ENCODE measurements around the gene STK32B.
"Not testable (repeated sequence)": the region's sequence is repeated elsewhere in the genome, so short reads cannot be mapped to it uniquely, and the experiment has no call there.

DNA sequence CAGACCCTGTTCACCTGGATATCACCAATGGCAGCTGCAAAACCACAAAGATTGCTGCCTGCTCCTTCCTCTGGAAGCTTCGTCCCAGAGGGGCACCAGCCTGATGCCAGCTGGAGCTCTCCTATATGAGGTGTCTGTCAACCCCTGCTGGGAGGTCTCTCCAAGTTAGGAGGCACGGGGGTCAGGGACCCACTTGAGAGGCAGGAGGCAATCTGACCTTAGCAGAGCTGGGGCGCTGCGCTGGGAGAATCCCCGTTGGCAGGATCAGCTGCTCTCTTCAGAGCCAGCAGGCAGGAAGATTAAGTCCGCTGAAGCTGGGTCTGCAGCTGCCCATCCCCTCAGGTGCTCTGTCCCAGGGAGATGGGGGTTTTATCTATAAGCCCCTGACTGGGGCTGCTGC is 49.6 kb upstream of the STK32B start:
- TF ChIP-seq, protein P1, sequence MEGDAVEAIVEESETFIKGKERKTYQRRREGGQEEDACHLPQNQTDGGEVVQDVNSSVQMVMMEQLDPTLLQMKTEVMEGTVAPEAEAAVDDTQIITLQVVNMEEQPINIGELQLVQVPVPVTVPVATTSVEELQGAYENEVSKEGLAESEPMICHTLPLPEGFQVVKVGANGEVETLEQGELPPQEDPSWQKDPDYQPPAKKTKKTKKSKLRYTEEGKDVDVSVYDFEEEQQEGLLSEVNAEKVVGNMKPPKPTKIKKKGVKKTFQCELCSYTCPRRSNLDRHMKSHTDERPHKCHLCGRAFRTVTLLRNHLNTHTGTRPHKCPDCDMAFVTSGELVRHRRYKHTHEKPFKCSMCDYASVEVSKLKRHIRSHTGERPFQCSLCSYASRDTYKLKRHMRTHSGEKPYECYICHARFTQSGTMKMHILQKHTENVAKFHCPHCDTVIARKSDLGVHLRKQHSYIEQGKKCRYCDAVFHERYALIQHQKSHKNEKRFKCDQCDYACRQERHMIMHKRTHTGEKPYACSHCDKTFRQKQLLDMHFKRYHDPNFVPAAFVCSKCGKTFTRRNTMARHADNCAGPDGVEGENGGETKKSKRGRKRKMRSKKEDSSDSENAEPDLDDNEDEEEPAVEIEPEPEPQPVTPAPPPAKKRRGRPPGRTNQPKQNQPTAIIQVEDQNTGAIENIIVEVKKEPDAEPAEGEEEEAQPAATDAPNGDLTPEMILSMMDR (IDR thresholded peaks at IDR 0.05), result not testable (repeated sequence)
- TF ChIP-seq POLR2A, POLR2AphosphoS5, EP300 (IDR thresholded peaks at IDR 0.05): not testable (repeated sequence)

Measured in stomach (tissue), 4 donors.